Measurements from ENCODE around the gene VWC2L.

GRCh38 chr2:214569419-214570035 lies 158.7 kb downstream of the VWC2L start:
- TF ChIP-seq POLR2A (IDR thresholded peaks at IDR 0.05) (no peak), CTCF (IDR thresholded peaks at IDR 0.05 in 4 of 5, conservative IDR thresholded peaks at IDR 0.05 in 1 of 5) (no peak)
